ENCODE results near the gene ARFRP1. TPM values are rescaled to one million over a fixed set of nuclear protein-coding genes. Genes with fewer than 3 reads are reported as not detected.

The ARFRP1 gene
- total RNA-seq, 1 donor from 2014 or later: 55.5 TPM

- Histone ChIP-seq H3K4me3 (ENCODE audit: low read depth, low read length) (no peak overlapping the region), H3K27me3 (ENCODE audit: control insufficient read depth, insufficient read depth, low read length) (no peaks in the 10 kb centered on the region), H3K36me3 (ENCODE audit: control insufficient read depth, insufficient read depth, low read length) (peaks cover 17% of the 10 kb centered on the region)
- DNase-seq (ENCODE audit: low read depth) (no peak), FAIRE-seq (no peak)
- no peak for TF ChIP-seq CTCF (IDR thresholded peaks at IDR 0.05; ENCODE audit: insufficient read depth, low read length, severe bottlenecking)
Measured at GRCh38 chr20:63665708-63666107, 42.1 kb downstream of the ARFRP1 start.

GRCh38 chr20:63664861-63665594 is 42.7 kb downstream of the ARFRP1 start:
- peaks cover 17% of the 10 kb centered on the region for H3K36me3 ChIP-seq (ENCODE audit: control insufficient read depth, insufficient read depth, low read length)
- FAIRE-seq: no peak

GRCh38 chr20:63664143-63664851 is 43.5 kb downstream of the ARFRP1 start:
- no peak for TF ChIP-seq CTCF (IDR thresholded peaks at IDR 0.05; ENCODE audit: insufficient read depth, low read length, severe bottlenecking)
- Histone ChIP-seq H3K4me3 (ENCODE audit: low read depth, low read length) (no peak overlapping the region), H3K27me3 (ENCODE audit: control insufficient read depth, insufficient read depth, low read length) (no peaks in the 10 kb centered on the region), H3K36me3 (ENCODE audit: control insufficient read depth, insufficient read depth, low read length) (peaks cover 17% of the 10 kb centered on the region)
- no peak for FAIRE-seq
- DNase-seq (ENCODE audit: low read depth): no peak

More at GRCh38 chr20:63664861-63665594, 42.7 kb downstream of the ARFRP1 start:
- Histone ChIP-seq H3K4me3 (ENCODE audit: low read depth, low read length) (no peak overlapping the region), H3K27me3 (ENCODE audit: control insufficient read depth, insufficient read depth, low read length) (no peaks in the 10 kb centered on the region)
- DNase-seq (ENCODE audit: low read depth): no peak
- TF ChIP-seq CTCF (IDR thresholded peaks at IDR 0.05; ENCODE audit: insufficient read depth, low read length, severe bottlenecking): no peak

- H3K36me3 ChIP-seq (ENCODE audit: control insufficient read depth, insufficient read depth, low read length): peaks cover 15% of the 10 kb centered on the region
- no peak for DNase-seq (ENCODE audit: low read depth)
- no peak for FAIRE-seq
Measured at GRCh38 chr20:63663332-63664066, 44.3 kb downstream of the ARFRP1 start.

GRCh38 chr20:63662813-63663189 is 45.0 kb downstream of the ARFRP1 start:
- TF ChIP-seq CTCF (IDR thresholded peaks at IDR 0.05; ENCODE audit: insufficient read depth, low read length, severe bottlenecking): no peak
- H3K27me3 ChIP-seq (ENCODE audit: control insufficient read depth, insufficient read depth, low read length): no peaks in the 10 kb centered on the region
- H3K36me3 ChIP-seq (ENCODE audit: control insufficient read depth, insufficient read depth, low read length): peaks cover 12% of the 10 kb centered on the region
- DNase-seq (ENCODE audit: low read depth) (no peak), FAIRE-seq (no peak)
- no peak overlapping the region for H3K4me3 ChIP-seq (ENCODE audit: low read depth, low read length)

More at GRCh38 chr20:63663332-63664066, 44.3 kb downstream of the ARFRP1 start:
- TF ChIP-seq CTCF (IDR thresholded peaks at IDR 0.05; ENCODE audit: insufficient read depth, low read length, severe bottlenecking): no peak
- Histone ChIP-seq H3K4me3 (ENCODE audit: low read depth, low read length) (no peak overlapping the region), H3K27me3 (ENCODE audit: control insufficient read depth, insufficient read depth, low read length) (no peaks in the 10 kb centered on the region)
